ENCODE measurements around the gene ASCC1.

The ASCC1 gene

GRCh38 chr10:72215611-72216549 lies at the start of gene ASCC1, which contains the start of gene ANAPC16:
Gene ASCC1, minus strand, starts transcription at chr10:72216276. Its CDS starts 2,978 bp downstream, at chr10:72213298.
Gene ANAPC16, plus strand, starts transcription at chr10:72216012. Its CDS starts 7,903 bp downstream, at chr10:72223915.
- peak; percentile 51 to 99 (median 93) for DNase-seq

- no peak for DNase-seq
Observed at GRCh38 chr10:72265508-72265907, 49.4 kb upstream of the ASCC1 start.

GRCh38 chr10:72264536-72264935 lies 48.5 kb upstream of the ASCC1 start:
- DNase-seq: no peak

GRCh38 chr10:72263613-72264241 lies 47.7 kb upstream of the ASCC1 start:
- no peak for DNase-seq

- no peak for DNase-seq
Observed at GRCh38 chr10:72261784-72262404, 45.8 kb upstream of the ASCC1 start.

GRCh38 chr10:72260976-72261783 lies 45.1 kb upstream of the ASCC1 start:
- peak in 2 of 56 donors; percentile 53 to 59 for DNase-seq

- peak; percentile 19 to 93 (median 83) for DNase-seq
Observed at GRCh38 chr10:72260239-72260975, 44.3 kb upstream of the ASCC1 start.

- peak in 2 of 56 donors; percentile 26 to 62 for DNase-seq
Observed at GRCh38 chr10:72259491-72260238, 43.6 kb upstream of the ASCC1 start.

GRCh38 chr10:72258617-72259016 lies 42.5 kb upstream of the ASCC1 start:
- no peak for DNase-seq

- peak in 2 of 56 donors; percentile 8 to 25 for DNase-seq
Observed at GRCh38 chr10:72257051-72257892, 41.2 kb upstream of the ASCC1 start.

- DNase-seq: no peak
Observed at GRCh38 chr10:72255977-72256729, 40.1 kb upstream of the ASCC1 start.

- DNase-seq: peak; percentile 61 to 97 (median 90)
Observed at GRCh38 chr10:72254813-72255568, 38.9 kb upstream of the ASCC1 start.

- no peak for DNase-seq
Observed at GRCh38 chr10:72253578-72253977, 37.5 kb upstream of the ASCC1 start.

- no peak for DNase-seq
Observed at GRCh38 chr10:72252972-72253371, 36.9 kb upstream of the ASCC1 start.

GRCh38 chr10:72251635-72252034 lies 35.6 kb upstream of the ASCC1 start:
- DNase-seq: no peak

- no peak for DNase-seq
Observed at GRCh38 chr10:72250666-72251065, 34.6 kb upstream of the ASCC1 start.

Measured in nucleus accumbens (tissue), 56 donors.